Amygdala (tissue), 56 donors: Measurements from ENCODE around the gene APOO.

Experiments used
- DNase-seq, 56 donors: peaks; one replicate each; lab custom pipeline; 2025; lab: John Stamatoyannopoulos, UW

Gene APOO

DNA sequence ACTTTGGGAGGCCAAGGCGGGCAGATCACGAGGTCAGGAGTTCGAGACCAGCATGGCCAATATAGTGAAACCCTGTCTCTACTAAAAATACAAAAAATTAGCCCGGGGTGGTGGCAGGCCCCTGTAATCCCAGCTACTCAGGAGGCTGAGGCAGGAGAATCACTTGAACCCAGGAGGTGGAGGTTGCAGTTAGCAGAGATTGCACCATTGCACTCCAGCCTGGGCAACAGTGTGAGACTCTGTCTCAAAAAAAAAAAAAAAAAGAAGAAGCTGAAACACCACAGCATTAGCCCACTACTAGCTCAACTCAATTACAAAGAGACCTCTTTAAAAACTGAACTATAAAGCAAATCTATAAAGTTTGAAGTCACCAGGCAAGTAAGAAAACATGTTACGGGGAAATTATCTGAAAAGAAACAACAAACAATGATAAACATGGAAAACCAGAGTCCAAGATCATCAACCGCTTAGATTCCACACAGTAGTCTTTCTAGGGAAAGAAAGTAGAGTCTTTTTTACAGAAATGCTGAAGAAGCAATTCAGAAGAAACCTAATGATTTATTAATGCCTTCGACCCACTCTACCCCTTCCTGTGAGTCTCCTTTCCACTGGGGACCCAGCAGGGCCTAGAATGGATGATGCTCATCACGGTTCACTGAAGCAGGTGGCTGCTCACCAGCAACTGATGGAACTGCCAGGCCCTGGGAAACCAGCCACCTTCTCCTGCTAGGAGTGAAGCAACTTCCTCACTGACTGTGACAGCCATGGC, 118.2 kb downstream of the APOO start:
- DNase-seq: peak in 13 of 56 donors; percentile 0 to 38 (median 3)

DNA sequence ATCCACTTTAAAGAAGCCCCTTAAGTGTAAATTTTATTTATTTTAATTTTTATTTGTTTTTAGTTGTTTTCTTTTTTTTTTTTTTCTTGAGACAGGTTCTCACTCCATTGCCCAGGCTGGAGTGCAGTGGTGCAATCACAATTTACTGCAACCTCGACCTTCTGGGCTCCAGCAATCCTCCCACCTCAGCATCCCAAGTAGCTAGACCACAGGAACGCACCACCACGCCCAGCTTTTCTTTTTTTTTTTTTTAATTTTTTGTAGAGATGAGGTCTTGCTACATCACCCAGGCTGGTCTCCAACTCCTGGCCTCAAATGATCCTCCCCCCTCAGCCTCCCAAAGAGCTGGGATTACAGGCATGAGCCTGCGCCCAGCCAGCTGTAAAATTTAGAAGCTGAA, 118.8 kb downstream of the APOO start:
- no peak for DNase-seq

DNA sequence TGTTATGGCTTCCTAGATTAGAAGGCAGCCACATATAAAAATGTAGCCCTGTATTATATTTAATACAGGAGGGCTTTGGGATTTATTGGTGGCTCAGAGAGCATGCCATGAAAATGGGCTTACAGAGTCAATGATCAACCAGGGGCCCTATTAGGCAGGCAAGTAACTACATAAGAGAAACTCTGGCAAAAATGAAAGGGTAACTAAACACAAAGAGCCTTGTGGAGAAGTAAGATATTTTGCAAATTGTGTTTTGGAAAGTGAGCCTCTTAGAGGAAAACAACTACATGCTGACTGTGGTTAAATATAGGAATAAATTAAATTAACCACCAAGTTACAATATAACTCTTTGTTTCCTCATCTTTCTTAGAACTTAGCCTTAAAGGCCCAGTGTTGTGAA, 119.2 kb downstream of the APOO start:
- no peak for DNase-seq

DNA sequence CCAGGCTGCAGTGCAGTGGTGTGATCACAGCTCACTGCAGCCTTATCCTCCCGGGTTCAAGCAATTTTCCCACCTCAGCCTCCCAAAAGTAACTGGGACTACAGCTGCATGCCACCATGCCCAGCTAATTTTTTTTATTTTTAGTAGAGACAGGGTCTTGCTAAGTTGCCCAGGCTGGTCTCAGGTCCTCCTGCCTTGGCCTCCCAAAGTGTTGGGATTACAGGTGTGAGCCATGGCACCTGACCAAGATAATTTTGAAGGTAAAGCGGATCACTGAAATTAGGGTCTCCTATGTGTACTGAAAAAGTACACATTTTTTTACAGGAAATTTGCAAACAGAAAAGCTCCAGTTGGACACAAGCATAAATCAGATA, 120.0 kb downstream of the APOO start:
- DNase-seq: no peak

DNA sequence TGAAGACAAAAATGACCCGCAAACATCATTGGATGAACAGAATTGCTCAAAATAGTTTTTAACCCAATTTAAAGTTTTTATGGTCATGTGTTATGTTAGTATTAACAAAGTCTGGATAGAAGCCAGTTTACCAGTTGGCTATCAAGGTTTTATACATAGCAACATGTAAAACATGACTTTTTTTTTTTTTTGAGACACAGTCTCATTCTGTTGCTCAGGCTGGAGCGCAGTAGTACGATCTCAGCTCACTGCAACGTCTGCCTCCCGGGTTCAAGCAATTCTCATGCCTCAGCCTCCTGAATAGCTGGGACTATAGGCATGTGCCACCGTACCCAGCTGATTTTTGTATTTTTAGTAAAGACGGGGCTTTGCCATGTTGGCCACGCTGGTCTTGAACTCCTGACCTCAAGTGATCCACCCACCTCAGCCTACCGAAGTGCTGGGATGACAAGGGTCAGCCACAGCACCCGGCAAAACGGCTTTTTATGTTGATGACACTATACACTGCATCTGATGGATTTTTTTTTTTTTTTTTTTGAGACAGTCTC, 121.4 kb downstream of the APOO start:
- DNase-seq: no peak

DNA sequence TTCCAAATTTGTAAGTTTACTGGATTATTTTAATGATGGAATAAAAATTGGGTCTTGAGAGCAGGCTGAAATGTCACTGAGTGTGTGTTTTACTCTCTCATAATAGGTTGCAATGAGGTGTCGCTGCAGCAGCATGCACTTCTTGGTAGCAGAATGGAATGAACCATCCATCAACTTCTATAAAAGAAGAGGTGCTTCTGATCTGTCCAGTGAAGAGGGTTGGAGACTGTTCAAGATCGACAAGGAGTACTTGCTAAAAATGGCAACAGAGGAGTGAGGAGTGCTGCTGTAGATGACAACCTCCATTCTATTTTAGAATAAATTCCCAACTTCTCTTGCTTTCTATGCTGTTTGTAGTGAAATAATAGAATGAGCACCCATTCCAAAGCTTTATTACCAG, 122.2 kb downstream of the APOO start:
- DNase-seq: no peak

DNA sequence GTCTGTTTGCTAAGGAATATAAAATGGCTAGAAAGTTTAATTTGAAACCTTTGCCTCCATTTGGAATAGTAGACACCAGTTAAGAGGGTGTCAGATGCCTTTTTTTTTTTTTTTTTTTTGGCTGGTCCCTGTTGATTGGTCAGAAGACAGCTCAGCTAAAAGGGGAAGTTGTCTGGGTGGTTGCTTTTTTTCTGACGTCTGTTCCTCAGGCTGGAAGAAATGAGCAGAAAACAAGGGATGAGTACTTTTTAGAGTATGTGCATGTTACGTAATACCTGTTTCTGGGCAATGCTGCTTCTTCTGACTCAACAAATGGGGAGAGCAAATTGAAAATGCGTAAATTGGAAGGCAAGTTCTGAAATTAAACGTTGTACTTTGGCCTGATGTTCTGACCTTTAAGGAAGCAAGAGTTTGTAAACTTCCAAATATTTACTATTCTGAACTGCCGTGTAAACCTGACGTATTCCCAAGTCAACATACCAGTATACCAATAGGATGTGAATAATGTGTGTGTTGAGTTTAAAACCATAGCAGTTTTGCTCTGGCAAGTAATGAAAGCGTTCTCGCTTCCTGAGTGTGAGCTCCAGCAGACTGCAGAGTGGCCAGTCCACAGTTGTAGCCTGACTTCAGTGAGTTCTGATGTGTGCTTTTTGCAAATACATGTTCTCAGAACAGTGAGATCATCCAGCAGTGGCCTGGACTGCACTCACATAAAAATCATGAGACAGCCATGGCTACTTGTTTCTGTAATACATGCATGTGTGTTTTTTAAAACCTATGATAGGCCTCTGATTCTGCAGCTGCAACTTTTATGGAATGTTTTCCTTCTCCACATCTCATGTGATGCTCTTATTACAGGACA, 123.0 kb downstream of the APOO start:
- DNase-seq: no peak

DNA sequence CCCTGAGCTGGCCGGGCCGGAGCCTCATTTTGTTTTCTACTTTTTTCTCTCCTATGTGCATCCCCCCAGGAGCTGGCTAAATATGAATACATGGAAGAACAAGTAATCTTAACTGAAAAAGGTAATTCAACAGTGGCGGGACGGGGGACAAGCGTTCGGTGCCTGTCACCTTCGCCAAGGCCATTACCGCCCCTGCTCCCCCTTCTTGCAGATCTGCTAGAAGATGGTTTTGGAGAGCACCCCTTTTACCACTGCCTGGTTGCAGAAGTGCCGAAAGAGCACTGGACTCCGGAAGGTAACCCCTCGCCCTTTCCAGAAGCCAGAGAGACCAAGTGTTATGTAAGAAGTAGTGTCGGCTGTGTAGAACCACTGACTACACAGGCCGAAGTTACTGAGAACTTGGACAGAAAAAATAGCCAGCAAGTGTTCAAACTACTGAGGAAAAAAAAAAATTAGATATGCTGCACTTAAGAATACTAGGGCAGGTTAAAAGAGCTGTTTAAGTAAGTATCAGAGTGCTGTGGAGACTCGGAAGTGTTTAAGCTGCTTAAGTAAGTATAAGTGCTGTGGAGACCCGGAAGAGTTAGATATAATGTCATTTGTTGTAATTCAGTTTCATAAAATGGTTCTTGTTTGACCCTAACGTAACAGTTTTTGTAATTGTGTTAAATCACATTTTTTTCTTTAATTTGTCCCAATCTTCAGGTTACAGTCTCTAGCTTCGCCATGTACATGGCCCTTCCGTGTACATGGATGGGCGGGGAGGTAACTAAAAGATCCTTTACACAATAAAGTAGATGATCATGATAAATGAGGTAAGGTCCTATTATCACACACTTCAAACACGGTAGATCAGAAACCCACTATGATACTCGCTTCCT, 123.9 kb downstream of the APOO start:
- DNase-seq: peak in 2 of 56 donors; percentile 7 to 22
